22Rv1 (cell line): ENCODE measurements around the gene SERPINH1.

Experiments used
- ZFX ChIP-seq: fragments of 450-650 bp; IDR thresholded peaks from 2 replicates; pipeline ENCODE4 v1.6.1; 2017; ENCODE audit warnings: antibody characterized with exemption, borderline replicate concordance
- TF ChIP-seq, protein P1 (sequence below): fragments of 450-650 bp; IDR thresholded peaks from 2 replicates; pipeline ENCODE4 v1.5.1; 2017; ENCODE audit warnings: mild to moderate bottlenecking

DNA sequence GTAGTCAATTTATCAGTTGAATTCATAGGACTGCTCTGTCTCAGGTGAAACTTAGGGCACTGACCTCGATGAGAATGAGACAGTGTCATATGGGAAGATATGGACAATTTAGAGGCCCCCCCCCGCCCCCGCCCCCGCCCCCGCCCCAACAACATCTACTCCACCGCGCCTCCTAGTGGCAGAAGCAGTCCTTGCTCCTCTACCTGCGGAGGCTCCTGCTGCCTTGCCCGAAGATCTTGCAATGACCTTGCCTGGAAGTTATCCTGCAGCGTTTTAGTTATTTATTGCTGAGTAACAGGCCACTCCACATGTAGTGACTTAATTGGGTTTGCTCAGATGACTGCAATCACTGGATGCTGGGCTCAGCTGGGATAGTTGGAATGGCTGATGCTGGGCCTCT lies 15.2 kb downstream of the SERPINH1 start:
- TF ChIP-seq, protein P1, sequence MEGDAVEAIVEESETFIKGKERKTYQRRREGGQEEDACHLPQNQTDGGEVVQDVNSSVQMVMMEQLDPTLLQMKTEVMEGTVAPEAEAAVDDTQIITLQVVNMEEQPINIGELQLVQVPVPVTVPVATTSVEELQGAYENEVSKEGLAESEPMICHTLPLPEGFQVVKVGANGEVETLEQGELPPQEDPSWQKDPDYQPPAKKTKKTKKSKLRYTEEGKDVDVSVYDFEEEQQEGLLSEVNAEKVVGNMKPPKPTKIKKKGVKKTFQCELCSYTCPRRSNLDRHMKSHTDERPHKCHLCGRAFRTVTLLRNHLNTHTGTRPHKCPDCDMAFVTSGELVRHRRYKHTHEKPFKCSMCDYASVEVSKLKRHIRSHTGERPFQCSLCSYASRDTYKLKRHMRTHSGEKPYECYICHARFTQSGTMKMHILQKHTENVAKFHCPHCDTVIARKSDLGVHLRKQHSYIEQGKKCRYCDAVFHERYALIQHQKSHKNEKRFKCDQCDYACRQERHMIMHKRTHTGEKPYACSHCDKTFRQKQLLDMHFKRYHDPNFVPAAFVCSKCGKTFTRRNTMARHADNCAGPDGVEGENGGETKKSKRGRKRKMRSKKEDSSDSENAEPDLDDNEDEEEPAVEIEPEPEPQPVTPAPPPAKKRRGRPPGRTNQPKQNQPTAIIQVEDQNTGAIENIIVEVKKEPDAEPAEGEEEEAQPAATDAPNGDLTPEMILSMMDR: peak; percentile 75
- no peak for TF ChIP-seq ZFX
